Hematopoietic multipotent progenitor cell treated with erythropoietin and hydrocortisone succinate and interleukin-3 and kit ligand, for 8 days (in vitro differentiated cells): Measurements from ENCODE around the gene OS9.
A peak's percentile ranks its signal among the peaks of the same experiment; 100 is the strongest.

Experiments used
- DNase-seq: peaks from one replicate; pipeline ENCODE4 v3.0.0-alpha.2; 2015

Gene OS9

GRCh38 chr12:57754411-57755193 is 60.7 kb downstream of the OS9 start, which contains the start of gene MARCHF9:
Gene MARCHF9 (plus strand): TSS chr12:57755103. CDS start chr12:57755529, 426 bp downstream.
- peak; percentile 60 for DNase-seq

DNA sequence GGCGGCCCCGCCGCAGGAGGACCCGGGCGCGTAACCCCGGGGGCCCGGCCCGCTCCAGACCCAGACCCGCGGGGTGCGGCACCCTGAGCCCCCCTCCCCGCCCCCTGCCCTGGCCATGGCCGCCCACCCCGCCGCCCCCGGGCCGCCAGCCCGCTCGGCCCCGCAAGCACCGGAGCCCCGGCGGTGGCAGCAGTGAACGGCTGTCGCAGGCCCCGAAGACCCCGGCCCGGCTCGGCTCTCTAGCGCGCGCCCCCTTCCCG is 61.2 kb downstream of the OS9 start:
- DNase-seq = no peak

- no peak for DNase-seq
Observed at GRCh38 chr12:57755454-57756372, 61.8 kb downstream of the OS9 start.

- DNase-seq = peak; percentile 71
Observed at GRCh38 chr12:57756406-57757341, 62.7 kb downstream of the OS9 start.

- DNase-seq = no peak
Observed at GRCh38 chr12:57757771-57758170, 63.8 kb downstream of the OS9 start.

DNA sequence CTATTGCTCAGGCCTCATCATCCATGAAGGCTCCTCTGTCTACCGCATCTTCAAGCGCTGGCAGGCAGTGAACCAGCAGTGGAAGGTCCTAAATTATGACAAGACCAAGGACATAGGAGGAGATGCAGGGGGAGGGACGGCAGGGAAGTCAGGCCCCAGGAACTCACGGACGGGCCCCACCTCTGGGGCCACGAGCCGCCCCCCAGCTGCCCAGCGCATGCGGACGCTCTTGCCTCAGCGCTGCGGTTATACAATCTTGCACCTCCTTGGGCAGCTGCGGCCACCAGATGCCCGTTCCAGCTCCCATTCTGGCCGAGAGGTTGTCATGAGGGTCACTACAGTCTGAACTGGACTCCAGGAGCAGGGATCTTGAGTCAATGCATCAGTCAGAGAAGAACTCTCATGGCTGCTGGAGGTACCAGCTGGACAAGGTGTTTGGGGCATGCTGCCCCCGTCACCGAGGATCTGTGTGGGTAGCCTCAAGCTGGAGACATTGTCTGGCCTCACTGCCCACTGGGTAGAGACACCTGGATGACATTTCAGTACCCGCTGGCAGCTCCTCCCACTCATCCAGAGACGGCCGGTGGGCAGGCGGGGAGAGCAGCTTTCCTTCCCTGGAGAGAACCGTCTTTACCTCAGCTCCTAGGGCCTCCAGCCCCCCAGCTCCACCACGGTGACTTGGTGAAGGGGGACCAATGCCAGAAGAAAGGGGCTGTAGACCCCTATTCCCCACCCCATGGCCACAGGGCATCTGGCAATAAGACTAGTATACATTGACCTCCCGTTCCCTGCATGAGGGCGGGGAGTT is 64.8 kb downstream of the OS9 start:
- no peak for DNase-seq

DNA sequence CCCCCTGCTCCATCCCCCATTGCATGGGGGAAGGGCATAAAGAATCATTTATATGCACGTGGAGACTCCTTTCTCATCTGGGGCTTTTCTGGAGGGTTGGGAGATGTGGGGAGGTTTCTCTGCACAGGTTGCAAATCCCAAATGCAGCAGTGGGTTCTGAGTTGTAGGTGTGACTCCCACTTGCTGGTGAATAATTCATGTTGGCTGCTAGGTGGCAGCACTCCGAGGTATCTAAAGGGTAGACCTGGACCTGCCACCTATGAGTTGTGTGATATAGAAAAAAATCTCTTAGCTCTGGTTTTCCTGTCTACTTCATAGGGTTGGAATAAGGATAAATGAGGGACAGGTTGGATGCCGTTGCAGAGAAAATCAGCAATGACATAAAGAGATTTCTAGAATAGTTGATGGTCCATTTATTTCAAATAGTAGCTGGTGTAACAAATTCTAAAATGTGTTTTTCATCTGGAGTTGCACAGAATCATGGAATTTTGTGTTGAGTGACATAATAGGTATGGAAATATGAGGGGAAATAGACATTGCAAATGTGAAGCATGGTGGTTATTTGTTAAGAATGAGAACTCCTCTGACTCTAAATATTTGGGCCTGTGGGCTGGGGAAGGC is 65.5 kb downstream of the OS9 start:
- DNase-seq = peak; percentile 60

DNA sequence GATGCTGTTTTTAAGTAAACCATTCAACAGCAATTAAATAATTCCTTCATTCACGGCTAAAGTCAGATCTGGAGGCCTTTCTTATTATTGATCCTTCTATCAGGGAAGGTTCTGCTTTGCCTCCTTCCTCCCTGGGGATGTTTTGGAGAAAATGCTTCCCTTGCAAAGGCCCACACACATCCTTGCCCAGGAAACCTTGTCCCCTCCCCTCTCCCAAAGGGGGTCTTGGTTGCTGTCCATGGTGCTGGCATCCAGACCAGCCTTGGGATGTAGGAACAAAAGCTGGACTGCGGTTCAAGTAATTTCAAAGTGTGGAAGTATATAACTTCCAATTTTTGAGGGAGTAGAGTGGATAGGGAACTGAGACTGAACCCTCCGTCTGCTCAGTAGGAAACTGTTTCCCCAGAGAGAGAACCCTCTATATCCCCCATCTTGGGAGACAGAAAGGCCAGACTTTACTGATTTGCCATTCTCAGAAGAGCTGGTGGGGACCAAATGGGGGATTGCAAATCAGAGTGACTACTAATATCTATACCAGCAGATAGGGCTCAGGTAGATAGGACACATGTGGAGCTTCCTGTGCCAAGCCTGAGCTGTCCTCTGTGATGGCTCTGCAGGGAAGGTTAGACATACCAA is 66.5 kb downstream of the OS9 start:
- no peak for DNase-seq

GRCh38 chr12:57761391-57761998 is 67.6 kb downstream of the OS9 start:
- no peak for DNase-seq

DNA sequence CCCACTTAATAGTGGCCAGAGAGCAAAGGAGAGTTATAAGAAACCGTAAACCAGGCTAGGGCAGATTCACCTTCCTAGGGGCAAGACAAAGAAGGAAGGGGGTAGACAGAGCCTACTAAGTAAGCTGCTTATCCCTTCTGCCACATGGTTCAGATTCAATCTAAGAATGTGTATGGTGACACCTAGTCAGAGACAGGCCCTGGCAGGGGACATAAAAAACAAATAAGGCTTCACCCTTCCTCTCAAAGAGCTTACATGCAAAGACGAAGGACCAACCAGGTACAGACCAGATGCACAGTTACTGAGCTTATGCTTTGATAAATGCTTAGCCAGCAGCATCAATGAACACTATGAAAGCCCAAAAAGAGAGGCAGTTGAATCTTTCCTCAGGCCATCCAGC is 68.5 kb downstream of the OS9 start:
- no peak for DNase-seq

- no peak for DNase-seq
Observed at GRCh38 chr12:57763881-57764661, 70.1 kb downstream of the OS9 start.

GRCh38 chr12:57764662-57765002 is 70.7 kb downstream of the OS9 start:
- no peak for DNase-seq

- DNase-seq = peak; percentile 45
Observed at GRCh38 chr12:57765003-57765697, 71.2 kb downstream of the OS9 start.

GRCh38 chr12:57765698-57766463 is 71.9 kb downstream of the OS9 start:
- no peak for DNase-seq

- peak; percentile 42 for DNase-seq
Observed at GRCh38 chr12:57766464-57767304, 72.8 kb downstream of the OS9 start, which contains the start of gene CYP27B1. Gene CYP27B1 (minus strand): TSS chr12:57767078. CDS start chr12:57767041, 37 bp downstream.

GRCh38 chr12:57767305-57767698 is 73.4 kb downstream of the OS9 start:
- DNase-seq = no peak

GRCh38 chr12:57767876-57768275 is 73.9 kb downstream of the OS9 start:
- DNase-seq = no peak
